DMS 273 (cell line): Measurements from ENCODE around the gene SLC4A2.
A peak's percentile ranks its signal among the peaks of the same experiment; 100 is the strongest.
"Not testable (repeated sequence)": the region's sequence is repeated elsewhere in the genome, so short reads cannot be mapped to it uniquely, and the experiment has no call there.

Source experiments
- DNase-seq: peaks from one replicate; lab custom pipeline; 2025; ENCODE audit not compliant: unreplicated experiment; lab: John Stamatoyannopoulos, UW

The SLC4A2 gene

GRCh38 chr7:151059367-151060112, at the start of gene SLC4A2:
Gene SLC4A2, plus strand, starts transcription at chr7:151059589. Its CDS starts 2,399 bp downstream, at chr7:151061988.
- peak; percentile 97 for DNase-seq

GRCh38 chr7:151010037-151010306, 49.4 kb upstream of the SLC4A2 start:
- DNase-seq: no peak

- peak; percentile 65 for DNase-seq
Measured at GRCh38 chr7:151010307-151011096, 48.9 kb upstream of the SLC4A2 start.

GRCh38 chr7:151011097-151011409, 48.3 kb upstream of the SLC4A2 start:
- no peak for DNase-seq

- DNase-seq: not testable (repeated sequence)
Measured at GRCh38 chr7:151011616-151012015, 47.8 kb upstream of the SLC4A2 start.

- DNase-seq: no peak
Measured at GRCh38 chr7:151012031-151012692, 47.2 kb upstream of the SLC4A2 start.

GRCh38 chr7:151012911-151013347, 46.5 kb upstream of the SLC4A2 start:
- peak; percentile 56 for DNase-seq

- no peak for DNase-seq
Measured at GRCh38 chr7:151013356-151013732, 46.0 kb upstream of the SLC4A2 start.

- DNase-seq: no peak
Measured at GRCh38 chr7:151013733-151014497, 45.5 kb upstream of the SLC4A2 start.

GRCh38 chr7:151014950-151015349, 44.4 kb upstream of the SLC4A2 start:
- DNase-seq: no peak

- DNase-seq: no peak
Measured at GRCh38 chr7:151015967-151016366, 43.4 kb upstream of the SLC4A2 start.

- no peak for DNase-seq
Measured at GRCh38 chr7:151016505-151016904, 42.9 kb upstream of the SLC4A2 start.

GRCh38 chr7:151016942-151017341, 42.4 kb upstream of the SLC4A2 start:
- no peak for DNase-seq

- no peak for DNase-seq
Measured at GRCh38 chr7:151017370-151017952, 41.9 kb upstream of the SLC4A2 start.

- DNase-seq: peak; percentile 93
Measured at GRCh38 chr7:151017953-151018420, 41.4 kb upstream of the SLC4A2 start.

- peak; percentile 77 for DNase-seq
Measured at GRCh38 chr7:151018421-151019129, 40.8 kb upstream of the SLC4A2 start.

- no peak for DNase-seq
Measured at GRCh38 chr7:151019130-151019447, 40.3 kb upstream of the SLC4A2 start.

- no peak for DNase-seq
Measured at GRCh38 chr7:151020231-151020630, 39.2 kb upstream of the SLC4A2 start.

GRCh38 chr7:151023232-151023631, 36.2 kb upstream of the SLC4A2 start:
- peak; percentile 40 for DNase-seq

- no peak for DNase-seq
Measured at GRCh38 chr7:151024435-151025056, 34.8 kb upstream of the SLC4A2 start, which contains the start of gene ATG9B. Gene ATG9B, minus strand, starts transcription at chr7:151024494. Its CDS starts 71 bp downstream, at chr7:151024423.
